ENCODE data around the gene FGF9.

DNA sequence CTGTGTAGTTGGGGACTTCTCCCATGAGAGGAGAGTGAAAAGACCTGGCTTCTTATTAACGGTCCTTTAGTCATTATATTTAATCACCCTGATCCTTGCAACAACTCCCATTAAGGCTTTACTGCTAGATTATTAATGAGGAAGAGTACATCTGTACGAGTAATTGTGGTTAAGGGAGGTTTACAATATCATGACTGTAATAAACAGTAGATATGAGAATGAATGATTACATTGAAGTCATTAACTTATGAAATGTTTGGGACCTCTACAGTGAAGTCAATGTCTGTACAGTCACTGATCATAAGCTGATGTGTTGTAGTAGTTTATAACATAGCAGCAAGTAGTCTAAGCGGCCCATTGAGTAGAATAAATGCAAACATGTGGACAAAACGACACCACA is 24.7 kb downstream of the FGF9 start:
- TF ChIP-seq POLR2A (IDR thresholded peaks at IDR 0.05; ENCODE audit: low read depth, low read length) (no peak), POLR2AphosphoS5 (IDR thresholded peaks at IDR 0.05; ENCODE audit: low read depth, low read length) (no peak)
